HepG2 (cell line): ENCODE results near the gene PGA3. TPM values are rescaled to one million over a fixed set of nuclear protein-coding genes. Genes with fewer than 3 reads are reported as not detected.

Experiments
- ARNT2 ChIP-seq: sonication (generic); formaldehyde crosslinking; IDR thresholded peaks from 2 replicates; pipeline ENCODE4 v1.8.0; 2022; ENCODE audit warnings: mild to moderate bottlenecking, low read depth, missing genetic modification reagents, moderate library complexity
- ATF1 ChIP-seq: IDR thresholded peaks from 2 replicates; pipeline ENCODE4 v1.6.1; 2016; ENCODE audit warnings: mild to moderate bottlenecking, control low read depth
- CHD4 ChIP-seq: fragments of 200-600 bp; sonication (generic); IDR thresholded peaks from 2 replicates; pipeline ENCODE4 v1.7.0; 2017; ENCODE audit warnings: mild to moderate bottlenecking, low read length, borderline replicate concordance
- ESRRA ChIP-seq: sonication (generic); formaldehyde crosslinking; IDR thresholded peaks from 2 replicates; pipeline ENCODE4 v1.5.1; 2020; ENCODE audit warnings: mild to moderate bottlenecking, low read depth, missing genetic modification reagents
- HCFC1 ChIP-seq: fragments of 150-350 bp; IDR thresholded peaks from 2 replicates; pipeline ENCODE4 v1.6.1; 2014; ENCODE audit warnings: low read depth, low read length
- HES4 ChIP-seq: sonication (generic); formaldehyde crosslinking; IDR thresholded peaks from 2 replicates; pipeline ENCODE4 v1.9.0; 2021; ENCODE audit warnings: mild to moderate bottlenecking, missing genetic modification reagents, borderline replicate concordance
- JUND ChIP-seq: sonication (generic); formaldehyde crosslinking; IDR thresholded peaks from 2 replicates; pipeline ENCODE4 v1.8.0; 2022; ENCODE audit warnings: mild to moderate bottlenecking, missing genetic modification reagents
- KAT8 ChIP-seq: IDR thresholded peaks from 2 replicates; pipeline ENCODE4 v1.6.1; 2016; ENCODE audit warnings: missing genetic modification reagents, missing compliant biosample characterization
- MAFF ChIP-seq: IDR thresholded peaks from 2 replicates; pipeline ENCODE4 v1.6.1; 2011; ENCODE audit warnings: low read depth, low read length, improper control_type of control experiment
- MTA3 ChIP-seq: sonication (generic); formaldehyde crosslinking; IDR thresholded peaks from 2 replicates; pipeline ENCODE4 v1.4.0; 2020; ENCODE audit warnings: missing genetic modification reagents
- NAIF1 ChIP-seq: sonication (generic); formaldehyde crosslinking; IDR thresholded peaks from 2 replicates; pipeline ENCODE4 v1.5.0; 2020; ENCODE audit warnings: mild to moderate bottlenecking, missing genetic modification reagents, borderline replicate concordance
- PATZ1 ChIP-seq: sonication (generic); formaldehyde crosslinking; IDR thresholded peaks from 2 replicates; pipeline ENCODE4 v1.4.0; 2020; ENCODE audit warnings: missing genetic modification reagents
- PHF8 ChIP-seq: sonication (generic); formaldehyde crosslinking; IDR thresholded peaks from 2 replicates; pipeline ENCODE4 v1.5.0; 2020; ENCODE audit warnings: missing genetic modification reagents
- REPIN1 ChIP-seq: sonication (generic); formaldehyde crosslinking; IDR thresholded peaks from 2 replicates; pipeline ENCODE4 v1.8.0; 2022; ENCODE audit warnings: missing genetic modification reagents, low read depth, mild to moderate bottlenecking, borderline replicate concordance
- RORA ChIP-seq: sonication (generic); formaldehyde crosslinking; IDR thresholded peaks from 2 replicates; pipeline ENCODE4 v1.5.0; 2020; ENCODE audit warnings: mild to moderate bottlenecking, missing genetic modification reagents, moderate library complexity
- TBP ChIP-seq: sonication (generic); formaldehyde crosslinking; IDR thresholded peaks from 2 replicates; pipeline ENCODE4 v1.5.0; 2020; ENCODE audit warnings: missing genetic modification reagents
- TGIF2 ChIP-seq: IDR thresholded peaks from 2 replicates; pipeline ENCODE4 v1.6.1; 2016; ENCODE audit warnings: control low read depth, missing compliant biosample characterization
- ZBTB25 ChIP-seq: IDR thresholded peaks from 2 replicates; pipeline ENCODE4 v1.6.1; 2018; ENCODE audit warnings: missing genetic modification reagents
- ZKSCAN8 ChIP-seq: IDR thresholded peaks from 2 replicates; pipeline ENCODE4 v1.6.1; 2016; ENCODE audit warnings: borderline replicate concordance, missing genetic modification reagents, missing compliant biosample characterization
- polyA plus RNA-seq, 8 experiments: library from polyadenylated mRNA; depleted of rRNA in 3 of 8; stranded (reverse) in 7 of 8; unstranded in 1 of 8; fragments of >200 nt; fragmentation: Illumina TruSeq in 4 of 8; extraction: Trizol in 4 of 8; gene quantifications; 2 replicates each; pipeline versions ENCODE4 v1.2.1 to v1.2.3, GENCODE V29; 2011 to 2016; ENCODE audit warnings: low read depth in 4 of 8, missing spikeins in 1 of 8, mixed read lengths in 1 of 8; ENCODE audit not compliant: insufficient read depth in 1 of 8
- total RNA-seq, 5 experiments: library from RNA; depleted of rRNA; stranded (reverse); fragments of >200 nt; fragmentation: Illumina TruSeq; extraction: Trizol; gene quantifications; 2 replicates each; pipeline ENCODE4 v1.2.3, GENCODE V29; 2016; ENCODE audit warnings: low read depth in 1 of 5
- TF ChIP-seq, protein P1 (sequence below): sonication (generic); formaldehyde crosslinking; IDR thresholded peaks from 2 replicates; pipeline ENCODE4 v1.4.0; 2020; ENCODE audit warnings: mild to moderate bottlenecking, missing genetic modification reagents, borderline replicate concordance
- TF ChIP-seq, protein P2 (sequence below): sonication (generic); formaldehyde crosslinking; IDR thresholded peaks from 2 replicates; pipeline ENCODE4 v1.8.0; 2022; ENCODE audit warnings: mild to moderate bottlenecking, missing genetic modification reagents, moderate library complexity

Gene PGA3
- total and polyA plus RNA-seq, 2 of the 13 experiments (the other 11 are each of a cell fraction or from before 2014, with no cell fraction given): not detected

DNA sequence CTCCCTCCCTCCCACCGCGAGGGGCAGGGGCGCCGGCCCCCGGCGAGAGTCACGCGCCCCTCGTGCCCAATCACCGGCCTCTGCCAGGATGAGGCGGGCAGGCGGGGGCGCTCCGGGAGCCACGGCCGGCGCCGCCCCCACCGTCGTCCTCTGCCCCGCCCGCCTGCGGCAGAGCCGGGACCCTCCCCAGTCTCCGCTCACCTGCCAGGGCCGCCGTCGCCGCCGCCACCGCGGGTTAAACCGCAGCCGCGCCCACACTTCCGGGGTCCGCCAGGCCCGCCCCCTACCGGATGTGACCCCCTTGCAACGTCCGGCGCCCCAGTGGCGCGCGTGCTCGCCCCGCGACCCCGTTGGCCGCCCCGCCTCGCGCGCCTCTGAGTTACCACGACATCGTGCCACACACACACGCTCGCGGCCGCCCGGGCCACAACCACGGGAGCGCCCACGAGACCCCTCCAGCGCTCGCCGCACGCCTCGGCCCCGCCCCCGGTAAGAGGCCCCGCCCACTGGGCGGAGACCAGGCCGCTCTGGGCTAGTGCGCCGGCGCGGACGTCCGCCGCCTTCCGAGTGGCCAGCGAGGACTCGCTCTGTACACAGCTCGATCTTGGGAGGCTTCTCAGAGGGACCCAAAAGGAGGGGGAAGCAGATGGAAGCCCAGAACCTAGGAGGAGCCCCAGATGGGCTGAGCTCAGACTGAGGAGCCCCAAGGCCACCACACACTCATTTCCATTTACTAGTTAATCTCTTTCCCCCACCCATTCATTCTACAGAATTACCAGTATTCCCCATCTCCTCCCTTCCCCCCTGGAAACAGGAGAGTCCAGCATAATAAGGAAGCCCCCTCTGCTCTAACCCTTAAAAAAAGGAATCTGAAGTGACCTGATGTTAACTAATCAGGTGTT lies 41.9 kb upstream of the PGA3 start, which contains the start of gene VPS37C (continued):
- TF ChIP-seq, protein P1, sequence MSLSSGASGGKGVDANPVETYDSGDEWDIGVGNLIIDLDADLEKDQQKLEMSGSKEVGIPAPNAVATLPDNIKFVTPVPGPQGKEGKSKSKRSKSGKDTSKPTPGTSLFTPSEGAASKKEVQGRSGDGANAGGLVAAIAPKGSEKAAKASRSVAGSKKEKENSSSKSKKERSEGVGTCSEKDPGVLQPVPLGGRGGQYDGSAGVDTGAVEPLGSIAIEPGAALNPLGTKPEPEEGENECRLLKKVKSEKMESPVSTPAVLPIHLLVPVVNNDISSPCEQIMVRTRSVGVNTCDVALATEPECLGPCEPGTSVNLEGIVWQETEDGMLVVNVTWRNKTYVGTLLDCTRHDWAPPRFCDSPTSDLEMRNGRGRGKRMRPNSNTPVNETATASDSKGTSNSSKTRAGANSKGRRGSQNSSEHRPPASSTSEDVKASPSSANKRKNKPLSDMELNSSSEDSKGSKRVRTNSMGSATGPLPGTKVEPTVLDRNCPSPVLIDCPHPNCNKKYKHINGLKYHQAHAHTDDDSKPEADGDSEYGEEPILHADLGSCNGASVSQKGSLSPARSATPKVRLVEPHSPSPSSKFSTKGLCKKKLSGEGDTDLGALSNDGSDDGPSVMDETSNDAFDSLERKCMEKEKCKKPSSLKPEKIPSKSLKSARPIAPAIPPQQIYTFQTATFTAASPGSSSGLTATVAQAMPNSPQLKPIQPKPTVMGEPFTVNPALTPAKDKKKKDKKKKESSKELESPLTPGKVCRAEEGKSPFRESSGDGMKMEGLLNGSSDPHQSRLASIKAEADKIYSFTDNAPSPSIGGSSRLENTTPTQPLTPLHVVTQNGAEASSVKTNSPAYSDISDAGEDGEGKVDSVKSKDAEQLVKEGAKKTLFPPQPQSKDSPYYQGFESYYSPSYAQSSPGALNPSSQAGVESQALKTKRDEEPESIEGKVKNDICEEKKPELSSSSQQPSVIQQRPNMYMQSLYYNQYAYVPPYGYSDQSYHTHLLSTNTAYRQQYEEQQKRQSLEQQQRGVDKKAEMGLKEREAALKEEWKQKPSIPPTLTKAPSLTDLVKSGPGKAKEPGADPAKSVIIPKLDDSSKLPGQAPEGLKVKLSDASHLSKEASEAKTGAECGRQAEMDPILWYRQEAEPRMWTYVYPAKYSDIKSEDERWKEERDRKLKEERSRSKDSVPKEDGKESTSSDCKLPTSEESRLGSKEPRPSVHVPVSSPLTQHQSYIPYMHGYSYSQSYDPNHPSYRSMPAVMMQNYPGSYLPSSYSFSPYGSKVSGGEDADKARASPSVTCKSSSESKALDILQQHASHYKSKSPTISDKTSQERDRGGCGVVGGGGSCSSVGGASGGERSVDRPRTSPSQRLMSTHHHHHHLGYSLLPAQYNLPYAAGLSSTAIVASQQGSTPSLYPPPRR (CRISPR knock-in tag): no peak
- peak; percentile 73 for TF ChIP-seq PHF8
- TF ChIP-seq HES4: peak; percentile 81; the same call in 1 of the 2 replicates
- TF ChIP-seq ARNT2 (CRISPR knock-in tag): peak; percentile 76
- TF ChIP-seq KAT8 (CRISPR knock-in tag): peak; percentile 44
- no peak for TF ChIP-seq MAFF
- no peak for TF ChIP-seq ZKSCAN8 (CRISPR knock-in tag)
- no peak for TF ChIP-seq CHD4
- peak; percentile 93; the same call in 1 of the 2 replicates for TF ChIP-seq ZBTB25
- peak; percentile 52; the same call in 1 of the 2 replicates for TF ChIP-seq JUND (CRISPR knock-in tag)
- peak; percentile 0; the same call in 1 of the 2 replicates for TF ChIP-seq REPIN1 (CRISPR knock-in tag)
- TF ChIP-seq ATF1 (CRISPR knock-in tag): no peak
- TF ChIP-seq PATZ1 (CRISPR knock-in tag): peak; percentile 86; the same call in 1 of the 2 replicates
- TF ChIP-seq, protein P2, sequence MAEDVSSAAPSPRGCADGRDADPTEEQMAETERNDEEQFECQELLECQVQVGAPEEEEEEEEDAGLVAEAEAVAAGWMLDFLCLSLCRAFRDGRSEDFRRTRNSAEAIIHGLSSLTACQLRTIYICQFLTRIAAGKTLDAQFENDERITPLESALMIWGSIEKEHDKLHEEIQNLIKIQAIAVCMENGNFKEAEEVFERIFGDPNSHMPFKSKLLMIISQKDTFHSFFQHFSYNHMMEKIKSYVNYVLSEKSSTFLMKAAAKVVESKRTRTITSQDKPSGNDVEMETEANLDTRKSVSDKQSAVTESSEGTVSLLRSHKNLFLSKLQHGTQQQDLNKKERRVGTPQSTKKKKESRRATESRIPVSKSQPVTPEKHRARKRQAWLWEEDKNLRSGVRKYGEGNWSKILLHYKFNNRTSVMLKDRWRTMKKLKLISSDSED (CRISPR knock-in tag): no peak; the same call in 1 of the 2 replicates
- TF ChIP-seq MTA3 (CRISPR knock-in tag): no peak
- no peak for TF ChIP-seq TGIF2 (CRISPR knock-in tag)
- TF ChIP-seq TBP: no peak
- TF ChIP-seq ESRRA: peak; percentile 53
- TF ChIP-seq HCFC1: 0 out of 2 replicates have a peak, but pooled peaks have one; percentile 13
- no peak for TF ChIP-seq RORA
- no peak for TF ChIP-seq NAIF1 (CRISPR knock-in tag)
